Dermis microvascular lymphatic vessel endothelial cell (primary cell): ENCODE data around the gene SYT12. TPM values are rescaled to one million over a fixed set of nuclear protein-coding genes. Genes with fewer than 3 reads are reported as not detected.
A peak's percentile ranks its signal among the peaks of the same experiment; 100 is the strongest.

Source experiments
- DNase-seq, 2 donors: peaks; one replicate each; pipeline versions ENCODE4 v3.0.0 to v3.0.0-alpha.2; 2010; ENCODE audit warnings: low read depth in 2 of 2
- total RNA-seq: library from RNA; depleted of rRNA; stranded (reverse); fragments of >200 nt; gene quantifications from 2 replicates; pipeline ENCODE4 v1.2.1, GENCODE V29; 2014

SYT12 gene
- total RNA-seq, 1 donor from 2014 or later, result under 0.01 TPM

GRCh38 chr11:67054836-67055523 lies 32.0 kb downstream of the SYT12 start:
- peak in 1 of 2 donors; percentile 44 for DNase-seq

GRCh38 chr11:67055812-67056211 lies 32.9 kb downstream of the SYT12 start:
- DNase-seq, result no peak

- DNase-seq, result peak in 1 of 2 donors; percentile 50
These were observed 33.6 kb downstream of the SYT12 start, which contains the start of gene RHOD for GRCh38 chr11:67056267-67057204. Gene RHOD, plus strand, starts transcription at chr11:67056847. Its CDS starts 56 bp downstream, at chr11:67056903.

DNA sequence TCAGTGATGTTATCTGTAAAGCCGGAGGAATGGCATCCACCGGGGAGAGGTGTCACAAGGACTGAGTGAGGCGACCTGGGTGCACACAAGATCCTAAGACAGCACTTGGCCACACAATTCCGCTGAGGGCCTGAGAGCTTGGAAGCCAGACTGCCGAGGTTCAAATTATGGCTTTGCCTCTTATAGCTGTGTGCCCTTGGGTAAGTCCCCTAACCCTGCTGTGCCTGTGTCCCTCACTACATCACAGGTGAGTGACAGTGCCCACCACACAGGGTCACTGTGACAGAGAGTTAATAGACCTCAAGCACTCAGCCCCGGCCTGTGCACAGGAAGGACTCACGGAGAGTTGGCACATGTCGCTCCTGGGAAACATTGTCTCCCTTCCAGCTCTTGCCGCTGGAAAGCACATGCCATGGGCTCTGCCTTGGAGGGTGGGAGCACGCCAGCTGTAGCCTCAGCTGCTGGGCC lies 34.3 kb downstream of the SYT12 start:
- DNase-seq, result no peak

- no peak for DNase-seq
These were observed 35.6 kb downstream of the SYT12 start for GRCh38 chr11:67058506-67058905.

GRCh38 chr11:67059671-67060070 lies 36.7 kb downstream of the SYT12 start:
- DNase-seq, result no peak

DNA sequence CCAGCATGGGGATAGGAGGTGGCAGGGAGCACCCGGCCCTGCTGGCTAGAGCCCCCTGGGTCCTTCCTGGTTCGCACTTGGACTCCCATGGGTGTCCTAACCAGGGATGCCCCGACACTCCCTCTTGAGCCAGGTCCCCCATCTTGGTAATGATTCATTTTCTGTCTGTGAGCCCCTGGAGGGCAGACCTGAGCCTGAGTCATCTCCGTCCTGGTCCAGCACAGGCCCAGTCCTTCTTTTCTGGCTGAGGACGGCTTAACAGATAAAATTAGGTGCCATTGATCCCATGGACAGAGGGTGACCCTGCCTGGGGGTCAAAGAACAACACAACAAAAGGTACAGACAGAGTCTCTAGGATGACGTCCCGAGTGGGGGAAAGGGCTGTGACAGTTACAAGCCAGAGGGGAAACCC lies 37.2 kb downstream of the SYT12 start:
- no peak for DNase-seq

DNA sequence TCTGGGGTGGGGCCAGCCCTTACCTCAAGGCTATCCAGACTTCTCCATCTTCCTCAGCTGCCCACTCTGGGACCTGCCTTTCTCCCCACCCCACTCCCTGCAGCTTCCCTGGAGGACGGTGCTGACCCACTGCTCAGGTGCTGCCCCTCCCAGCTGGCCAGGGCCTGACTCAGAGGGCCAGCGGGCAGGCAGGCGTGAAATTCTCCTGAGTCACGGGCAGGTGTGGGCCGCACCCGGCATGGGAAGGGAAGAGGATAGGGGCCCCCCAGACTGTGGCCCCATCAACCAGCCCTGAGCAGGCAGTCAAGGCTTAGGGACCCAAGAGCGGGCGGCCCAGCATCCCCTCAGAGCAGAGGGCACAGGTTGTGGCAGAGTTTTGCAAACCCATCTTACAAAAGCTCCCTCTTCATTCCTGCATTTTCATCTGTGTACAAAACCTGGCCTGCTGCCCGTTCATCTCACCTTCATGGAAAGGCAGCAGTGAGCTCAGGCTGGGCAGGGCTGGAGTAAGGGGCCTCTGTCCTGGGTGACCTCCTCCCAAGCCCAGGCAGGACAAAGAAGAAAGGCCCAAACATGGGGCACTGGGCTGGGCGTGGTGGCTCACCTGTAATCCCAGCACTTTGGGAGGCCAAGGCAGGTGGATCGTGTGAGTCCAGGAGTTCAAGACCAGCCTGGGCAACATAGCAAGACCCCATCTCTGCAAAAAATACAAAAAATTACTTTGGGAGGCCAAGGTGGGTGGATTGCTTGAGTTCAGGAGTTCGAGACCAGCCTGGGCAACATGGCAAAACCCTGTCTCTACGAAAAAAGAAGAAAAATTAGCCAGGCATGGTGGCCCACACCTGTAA lies 39.8 kb downstream of the SYT12 start:
- DNase-seq, result no peak

GRCh38 chr11:67066333-67066709 lies 43.4 kb downstream of the SYT12 start:
- DNase-seq, result no peak

- DNase-seq, result peak; percentile 43 to 78
These were observed 48.7 kb downstream of the SYT12 start for GRCh38 chr11:67071420-67072284.

DNA sequence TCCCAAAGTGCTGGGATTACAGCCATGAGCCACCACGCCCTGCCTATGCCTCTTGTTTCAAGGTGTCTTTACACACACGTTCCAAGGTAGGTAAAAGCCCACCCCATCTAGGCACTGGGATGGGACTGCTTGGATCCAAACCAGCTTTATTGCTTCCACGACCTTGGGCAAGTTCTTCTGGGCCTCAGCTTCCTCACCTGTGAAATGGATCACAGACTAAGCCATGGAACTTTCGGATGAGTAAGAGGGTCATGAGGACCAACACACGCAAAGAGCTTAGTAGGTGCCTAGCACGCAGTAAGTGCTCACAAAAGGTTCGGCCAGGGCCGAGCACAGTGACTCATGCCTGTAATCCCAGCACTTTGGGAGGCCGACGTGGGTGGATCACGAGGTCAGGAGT lies 49.4 kb downstream of the SYT12 start:
- no peak for DNase-seq

DNA sequence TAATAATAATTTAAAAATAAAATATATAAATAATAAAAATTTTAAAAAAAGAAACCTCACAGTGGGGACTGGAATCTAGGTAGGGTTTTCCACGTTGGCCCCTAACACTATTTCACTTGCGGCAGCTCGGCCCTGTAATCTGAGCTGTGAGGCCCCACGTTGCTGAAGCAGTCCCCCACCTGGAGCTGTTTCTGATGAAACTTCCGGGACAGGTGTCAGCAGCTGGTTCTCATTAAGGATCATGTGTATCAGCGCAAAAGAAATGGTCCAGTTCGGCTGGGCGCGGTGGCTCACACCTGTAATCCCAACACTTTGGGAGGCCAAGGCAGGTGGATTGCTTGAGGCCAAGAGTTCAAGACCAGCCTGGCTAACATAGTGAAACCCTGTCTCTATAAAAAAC lies 51.0 kb downstream of the SYT12 start:
- no peak for DNase-seq

DNA sequence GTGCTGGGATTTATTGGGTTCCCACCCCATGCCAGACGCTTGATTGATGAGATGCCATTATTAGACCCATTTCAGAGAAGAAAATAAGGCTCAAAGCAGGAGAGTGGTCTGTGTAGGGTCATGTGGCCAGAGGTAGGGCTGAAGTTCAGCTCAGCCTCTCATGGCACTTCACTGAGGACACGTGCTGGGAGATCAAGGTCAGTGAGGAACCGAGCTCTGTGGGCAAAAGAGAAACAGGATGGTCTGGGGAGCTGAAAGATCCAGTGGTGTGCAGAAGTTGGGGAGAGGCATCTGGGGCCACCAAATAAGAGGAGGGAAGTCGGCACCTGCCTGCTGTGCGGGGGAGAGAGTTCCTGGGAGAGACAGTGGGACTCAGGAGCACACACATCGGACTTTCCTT lies 53.3 kb downstream of the SYT12 start:
- DNase-seq, result no peak

- DNase-seq, result no peak
These were observed 56.3 kb downstream of the SYT12 start for GRCh38 chr11:67079065-67079705.

- peak in 1 of 2 donors; percentile 34 for DNase-seq
These were observed 59.3 kb downstream of the SYT12 start for GRCh38 chr11:67082071-67082791.

DNA sequence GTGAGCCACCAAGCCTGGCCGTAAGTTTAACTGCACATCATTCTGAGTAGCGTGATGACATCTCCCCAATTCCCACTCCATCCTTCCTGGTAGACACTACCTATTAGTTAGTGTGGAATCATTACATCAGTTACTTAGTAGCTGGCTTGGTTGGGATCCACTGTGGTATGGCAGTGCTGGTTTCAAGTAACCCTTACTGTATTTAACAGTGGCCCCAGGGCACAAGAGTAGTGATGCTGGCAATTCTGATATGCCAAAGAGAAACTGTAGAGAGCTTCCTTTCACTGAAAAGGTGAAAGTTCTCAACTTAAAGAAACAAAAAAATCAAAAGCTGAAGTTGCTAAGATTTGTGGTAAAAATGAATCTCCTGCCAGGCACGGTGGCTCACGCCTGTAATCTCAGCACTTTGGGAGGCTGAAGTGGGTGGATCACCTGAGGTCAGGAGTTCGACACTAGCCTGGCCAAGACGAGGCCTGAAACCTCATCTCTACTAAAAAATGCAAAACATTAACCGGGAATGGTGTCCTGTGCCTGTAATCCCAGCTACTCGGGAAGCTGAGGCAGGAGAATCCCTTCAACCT lies 60.9 kb downstream of the SYT12 start:
- DNase-seq, result no peak

DNA sequence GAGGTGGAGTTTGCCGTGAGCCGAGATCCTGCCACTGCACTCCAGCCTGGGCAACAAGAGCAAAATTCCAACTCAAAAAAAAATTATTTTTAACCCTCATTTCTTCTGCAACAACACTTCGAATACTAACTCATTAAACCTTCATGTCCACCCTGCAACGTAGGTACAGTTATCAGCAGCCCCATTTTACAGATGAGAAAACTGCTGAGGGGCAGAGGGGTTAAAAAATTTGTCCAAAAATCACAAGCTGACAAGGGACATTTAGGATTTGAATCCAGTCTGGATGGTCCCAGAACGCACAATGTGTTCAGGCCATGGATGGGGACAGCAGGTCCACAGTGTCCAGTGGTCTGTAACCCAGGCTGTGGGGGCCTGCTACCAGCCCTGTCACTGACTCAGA lies 62.7 kb downstream of the SYT12 start:
- DNase-seq, result no peak

DNA sequence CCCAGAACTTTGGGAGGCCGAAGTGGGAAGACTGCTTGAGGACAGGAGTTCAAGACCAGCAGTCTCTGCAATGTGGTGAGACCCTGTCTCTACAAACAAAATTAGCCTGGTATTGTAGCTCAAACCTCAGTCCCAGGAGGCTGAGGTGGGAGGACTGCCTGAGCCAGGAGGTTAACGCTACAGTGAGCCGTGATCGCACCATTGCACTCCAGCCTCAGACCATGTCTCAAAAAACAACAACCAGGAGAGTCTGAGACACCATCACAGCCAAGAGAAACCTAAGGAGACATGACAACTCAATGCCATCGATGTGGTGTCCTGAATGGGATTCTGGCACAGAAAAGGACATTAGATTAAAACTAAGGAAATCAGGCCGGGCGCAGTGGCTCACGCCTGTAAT lies 67.8 kb downstream of the SYT12 start:
- no peak for DNase-seq

DNA sequence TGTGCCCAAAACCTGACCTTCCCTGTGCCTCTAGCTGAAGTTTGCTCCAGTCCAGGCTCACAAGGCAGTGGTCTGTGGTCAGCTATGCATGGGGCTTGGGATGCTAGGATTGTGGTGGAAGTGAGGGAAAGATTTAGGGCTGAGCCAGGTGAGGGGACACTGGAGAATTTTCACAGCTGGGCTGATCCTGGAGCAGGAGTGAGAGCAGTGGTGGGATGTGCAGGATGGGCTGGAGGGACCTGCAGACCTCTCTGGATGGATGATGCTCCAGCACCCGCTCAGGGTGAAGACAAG lies 72.2 kb downstream of the SYT12 start:
- DNase-seq, result no peak
